HG03457 (cell line): ENCODE data around the gene USP17L10.
"Not testable (repeated sequence)": the region's sequence is repeated elsewhere in the genome, so short reads cannot be mapped to it uniquely, and the experiment has no call there.

Source experiments
- ATAC-seq: cut with Tn5 transposase; IDR thresholded peaks from one replicate; pipeline ENCODE4 v1.9.1; 2021; ENCODE audit warnings: moderate number of reproducible peaks; ENCODE audit not compliant: unreplicated experiment

USP17L10 gene, protein sequence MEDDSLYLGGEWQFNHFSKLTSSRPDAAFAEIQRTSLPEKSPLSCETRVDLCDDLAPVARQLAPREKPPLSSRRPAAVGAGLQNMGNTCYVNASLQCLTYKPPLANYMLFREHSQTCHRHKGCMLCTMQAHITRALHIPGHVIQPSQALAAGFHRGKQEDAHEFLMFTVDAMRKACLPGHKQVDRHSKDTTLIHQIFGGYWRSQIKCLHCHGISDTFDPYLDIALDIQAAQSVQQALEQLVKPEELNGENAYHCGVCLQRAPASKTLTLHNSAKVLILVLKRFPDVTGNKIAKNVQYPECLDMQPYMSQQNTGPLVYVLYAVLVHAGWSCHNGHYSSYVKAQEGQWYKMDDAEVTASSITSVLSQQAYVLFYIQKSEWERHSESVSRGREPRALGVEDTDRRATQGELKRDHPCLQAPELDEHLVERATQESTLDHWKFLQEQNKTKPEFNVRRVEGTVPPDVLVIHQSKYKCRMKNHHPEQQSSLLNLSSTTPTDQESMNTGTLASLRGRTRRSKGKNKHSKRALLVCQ

DNA sequence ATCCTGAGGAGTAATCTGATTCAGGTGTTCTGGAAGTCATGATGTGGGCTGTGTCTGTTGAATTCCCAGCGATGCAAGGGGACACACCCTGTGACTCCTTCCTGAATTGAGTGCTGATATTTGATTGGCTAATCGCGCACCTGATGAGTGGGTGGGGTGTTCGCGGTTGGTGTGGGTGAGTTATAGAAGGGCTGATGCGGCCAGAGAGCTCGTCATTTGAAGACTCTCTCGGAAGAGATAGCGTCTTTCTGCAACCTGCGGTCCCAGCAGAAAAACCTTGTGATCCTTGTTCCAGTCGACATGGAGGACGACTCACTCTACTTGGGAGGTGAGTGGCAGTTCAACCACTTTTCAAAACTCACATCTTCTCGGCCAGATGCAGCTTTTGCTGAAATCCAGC lies at the start of gene USP17L10:
USP17L10 (plus strand) TSS at position 301 of the 400 bp plus-strand sequence; CDS start at position 301, 0 bp downstream.
- ATAC-seq, result not testable (repeated sequence)

DNA sequence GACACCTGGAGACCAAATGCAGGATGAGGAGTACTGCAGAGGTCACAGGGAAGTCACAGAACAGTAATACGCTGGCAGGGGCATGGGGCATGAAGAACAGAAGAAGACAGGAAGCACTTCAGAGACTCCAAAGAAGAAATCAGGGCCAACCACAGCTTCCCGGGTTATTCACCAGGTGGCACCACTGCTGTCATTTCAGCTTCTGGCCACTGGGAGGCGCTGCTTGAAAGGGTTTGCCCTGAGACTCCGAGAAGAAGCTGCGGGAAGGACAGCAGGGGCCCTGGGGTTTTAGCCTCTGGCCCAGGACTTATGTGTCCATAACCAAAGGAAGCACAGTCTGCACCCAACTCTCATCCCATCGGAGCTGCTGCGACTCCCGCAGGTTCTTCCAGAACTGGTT lies 44.5 kb upstream of the USP17L10 start:
- ATAC-seq, result not testable (repeated sequence)

DNA sequence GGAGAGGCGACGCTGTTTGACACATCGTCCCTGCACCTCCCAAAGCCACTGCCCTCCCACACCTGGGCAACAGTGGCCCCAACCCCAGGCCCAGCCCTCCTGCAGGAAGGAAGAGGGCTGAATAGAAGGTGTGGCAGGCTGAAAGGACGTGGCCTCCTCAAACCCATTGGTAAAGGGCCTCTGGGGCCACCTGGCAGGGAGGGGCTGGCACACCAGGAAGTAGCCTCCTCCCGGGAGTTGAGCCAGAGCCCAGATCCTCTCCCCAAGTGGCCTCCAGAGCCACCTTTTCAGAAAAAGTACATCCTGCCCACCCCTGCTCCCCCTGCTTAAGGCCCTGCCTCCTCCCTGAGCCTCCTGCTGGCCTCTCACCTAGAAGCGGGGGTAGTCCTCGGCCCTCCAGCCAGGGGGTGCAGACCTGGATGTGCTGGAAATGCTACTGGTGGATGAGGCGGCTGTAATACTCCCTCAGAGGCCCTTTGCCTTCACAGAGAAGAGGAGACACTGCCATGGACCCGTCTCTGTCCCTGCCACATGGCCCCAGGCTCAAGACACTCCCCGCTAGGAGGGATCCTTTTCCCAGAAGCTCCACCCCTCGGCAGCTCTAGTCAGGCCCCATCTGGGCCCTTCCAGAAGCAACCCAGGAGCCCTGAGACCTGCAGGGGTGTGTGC lies 40.5 kb upstream of the USP17L10 start, which contains the start of gene FAM90A26:
FAM90A26 (plus strand) TSS at position 619 of the 669 bp plus-strand sequence. CDS start 2,764 bp downstream, outside the sequence.
- not testable (repeated sequence) for ATAC-seq

DNA sequence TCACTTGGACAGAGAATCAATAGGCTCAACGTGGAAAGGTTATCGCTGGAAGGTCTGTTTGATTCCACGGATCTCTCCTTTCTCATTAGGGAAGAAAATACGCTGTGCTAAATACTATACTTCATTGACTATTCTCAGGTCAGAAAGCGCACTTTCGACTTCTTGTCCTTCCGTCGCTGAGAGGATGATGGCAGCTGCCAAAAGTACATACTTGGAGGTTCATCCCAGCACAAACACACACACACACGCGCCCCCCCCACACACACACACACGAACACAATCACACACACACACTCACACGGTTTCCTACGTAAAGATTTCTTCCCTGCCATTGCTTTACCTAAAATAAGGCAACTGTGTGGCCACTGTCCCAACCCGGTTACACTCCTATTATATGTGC lies 4.2 kb downstream of the USP17L10 start:
- ATAC-seq, result not testable (repeated sequence)

DNA sequence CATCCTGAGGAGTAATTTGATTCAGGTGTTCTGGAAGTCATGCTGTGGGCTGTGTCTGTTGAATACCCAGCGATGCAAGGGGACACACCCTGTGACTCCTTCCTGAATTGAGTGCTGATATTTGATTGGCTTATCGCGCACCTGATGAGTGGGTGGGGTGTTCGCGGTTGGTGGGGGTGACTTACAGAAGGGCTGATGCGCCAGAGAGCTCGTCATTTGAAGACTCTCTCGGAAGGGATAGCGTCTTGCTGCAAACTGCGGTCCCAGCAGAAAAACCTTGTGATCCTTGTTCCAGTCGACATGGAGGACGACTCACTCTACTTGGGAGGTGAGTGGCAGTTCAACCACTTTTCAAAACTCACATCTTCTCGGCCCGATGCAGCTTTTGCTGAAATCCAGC lies 4.6 kb downstream of the USP17L10 start, which contains the start of gene USP17L11:
USP17L11 (plus strand) TSS at position 301 of the 400 bp plus-strand sequence; CDS start at position 301, 0 bp downstream.
- not testable (repeated sequence) for ATAC-seq

DNA sequence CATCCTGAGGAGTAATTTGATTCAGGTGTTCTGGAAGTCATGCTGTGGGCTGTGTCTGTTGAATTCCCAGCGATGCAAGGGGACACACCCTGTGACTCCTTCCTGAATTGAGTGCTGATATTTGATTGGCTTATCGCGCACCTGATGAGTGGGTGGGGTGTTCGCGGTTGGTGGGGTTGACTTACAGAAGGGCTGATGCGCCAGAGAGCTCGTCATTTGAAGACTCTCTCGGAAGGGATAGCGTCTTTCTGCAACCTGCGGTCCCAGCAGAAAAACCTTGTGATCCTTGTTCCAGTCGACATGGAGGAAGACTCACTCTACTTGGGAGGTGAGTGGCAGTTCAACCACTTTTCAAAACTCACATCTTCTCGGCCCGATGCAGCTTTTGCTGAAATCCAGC lies 9.4 kb downstream of the USP17L10 start, which contains the start of gene USP17L12:
USP17L12 (plus strand) TSS at position 301 of the 400 bp plus-strand sequence; CDS start at position 301, 0 bp downstream.
- ATAC-seq, result not testable (repeated sequence)

DNA sequence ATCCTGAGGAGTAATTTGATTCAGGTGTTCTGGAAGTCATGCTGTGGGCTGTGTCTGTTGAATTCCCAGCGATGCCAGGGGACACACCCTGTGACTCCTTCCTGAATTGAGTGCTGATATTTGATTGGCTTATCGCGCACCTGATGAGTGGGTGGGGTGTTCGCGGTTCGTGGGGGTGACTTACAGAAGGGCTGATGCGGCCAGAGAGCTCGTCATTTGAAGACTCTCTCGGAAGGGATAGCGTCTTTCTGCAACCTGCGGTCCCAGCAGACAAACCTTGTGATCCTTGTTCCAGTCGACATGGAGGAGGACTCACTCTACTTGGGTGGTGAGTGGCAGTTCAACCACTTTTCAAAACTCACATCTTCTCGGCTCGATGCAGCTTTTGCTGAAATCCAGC lies 14.1 kb downstream of the USP17L10 start, which contains the start of gene USP17L13:
USP17L13 (plus strand) TSS at position 301 of the 400 bp plus-strand sequence; CDS start at position 301, 0 bp downstream.
- not testable (repeated sequence) for ATAC-seq

DNA sequence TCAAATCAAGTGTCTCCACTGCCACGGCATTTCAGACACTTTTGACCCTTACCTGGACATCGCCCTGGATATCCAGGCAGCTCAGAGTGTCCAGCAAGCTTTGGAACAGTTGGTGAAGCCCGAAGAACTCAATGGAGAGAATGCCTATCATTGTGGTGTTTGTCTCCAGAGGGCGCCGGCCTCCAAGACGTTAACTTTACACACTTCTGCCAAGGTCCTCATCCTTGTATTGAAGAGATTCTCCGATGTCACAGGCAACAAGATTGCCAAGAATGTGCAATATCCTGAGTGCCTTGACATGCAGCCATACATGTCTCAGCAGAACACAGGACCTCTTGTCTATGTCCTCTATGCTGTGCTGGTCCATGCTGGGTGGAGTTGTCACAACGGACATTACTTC lies 19.8 kb downstream of the USP17L10 start:
- not testable (repeated sequence) for ATAC-seq

DNA sequence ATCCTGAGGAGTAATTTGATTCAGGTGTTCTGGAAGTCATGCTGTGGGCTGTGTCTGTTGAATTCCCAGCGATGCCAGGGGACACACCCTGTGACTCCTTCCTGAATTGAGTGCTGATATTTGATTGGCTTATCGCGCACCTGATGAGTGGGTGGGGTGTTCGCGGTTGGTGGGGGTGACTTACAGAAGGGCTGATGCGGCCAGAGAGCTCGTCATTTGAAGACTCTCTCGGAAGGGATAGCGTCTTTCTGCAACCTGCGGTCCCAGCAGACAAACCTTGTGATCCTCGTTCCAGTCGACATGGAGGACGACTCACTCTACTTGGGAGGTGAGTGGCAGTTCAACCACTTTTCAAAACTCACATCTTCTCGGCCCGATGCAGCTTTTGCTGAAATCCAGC lies 23.6 kb downstream of the USP17L10 start, which contains the start of gene USP17L15:
USP17L15 (plus strand) TSS at position 301 of the 400 bp plus-strand sequence; CDS start at position 301, 0 bp downstream.
- not testable (repeated sequence) for ATAC-seq

DNA sequence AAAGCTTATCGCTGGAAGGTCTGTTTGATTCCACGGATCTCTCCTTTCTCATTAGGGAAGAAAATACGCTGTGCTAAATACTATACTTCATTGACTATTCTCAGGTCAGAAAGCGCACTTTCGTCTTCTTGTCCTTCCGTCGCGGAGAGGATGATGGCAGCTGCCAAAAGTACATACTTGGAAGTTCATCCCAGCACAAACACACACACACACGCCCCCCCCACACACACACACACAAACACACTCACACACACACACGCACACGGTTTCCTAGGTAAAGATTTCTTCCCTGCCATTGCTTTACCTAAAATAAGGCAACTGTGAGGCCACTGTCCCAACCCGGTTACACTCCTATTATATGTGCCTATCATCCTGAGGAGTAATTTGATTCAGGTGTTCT lies 28.0 kb downstream of the USP17L10 start:
- ATAC-seq, result not testable (repeated sequence)

DNA sequence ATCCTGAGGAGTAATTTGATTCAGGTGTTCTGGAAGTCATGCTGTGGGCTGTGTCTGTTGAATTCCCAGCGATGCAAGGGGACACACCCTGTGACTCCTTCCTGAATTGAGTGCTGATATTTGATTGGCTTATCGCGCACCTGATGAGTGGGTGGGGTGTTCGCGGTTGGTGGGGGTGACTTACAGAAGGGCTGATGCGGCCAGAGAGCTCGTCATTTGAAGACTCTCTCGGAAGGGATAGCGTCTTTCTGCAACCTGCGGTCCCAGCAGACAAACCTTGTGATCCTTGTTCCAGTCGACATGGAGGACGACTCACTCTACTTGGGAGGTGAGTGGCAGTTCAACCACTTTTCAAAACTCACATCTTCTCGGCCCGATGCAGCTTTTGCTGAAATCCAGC lies 33.1 kb downstream of the USP17L10 start, which contains the start of gene USP17L17:
USP17L17 (plus strand) TSS at position 301 of the 400 bp plus-strand sequence; CDS start at position 301, 0 bp downstream.
- ATAC-seq, result not testable (repeated sequence)

DNA sequence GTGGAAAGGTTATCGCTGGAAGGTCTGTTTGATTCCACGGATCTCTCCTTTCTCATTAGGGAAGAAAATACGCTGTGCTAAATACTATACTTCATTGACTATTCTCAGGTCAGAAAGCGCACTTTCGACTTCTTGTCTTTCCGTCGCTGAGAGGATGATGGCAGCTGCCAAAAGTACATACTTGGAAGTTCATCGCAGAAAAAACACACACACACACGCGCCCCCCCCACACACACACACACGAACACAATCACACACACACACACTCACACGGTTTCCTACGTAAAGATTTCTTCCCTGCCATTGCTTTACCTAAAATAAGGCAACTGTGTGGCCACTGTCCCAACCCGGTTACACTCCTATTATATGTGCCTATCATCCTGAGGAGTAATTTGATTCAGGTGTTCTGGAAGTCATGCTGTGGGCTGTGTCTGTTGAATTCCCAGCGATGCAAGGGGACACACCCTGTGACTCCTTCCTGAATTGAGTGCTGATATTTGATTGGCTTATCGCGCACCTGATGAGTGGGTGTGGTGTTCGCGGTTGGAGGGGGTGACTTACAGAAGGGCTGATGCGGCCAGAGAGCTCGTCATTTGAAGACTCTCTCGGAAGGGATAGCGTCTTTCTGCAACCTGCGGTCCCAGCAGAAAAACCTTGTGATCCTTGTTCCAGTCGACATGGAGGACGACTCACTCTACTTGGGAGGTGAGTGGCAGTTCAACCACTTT lies 37.7 kb downstream of the USP17L10 start, which contains the start of gene USP17L18:
USP17L18 (plus strand) TSS at position 678 of the 728 bp plus-strand sequence; CDS start at position 678, 0 bp downstream.
- not testable (repeated sequence) for ATAC-seq

DNA sequence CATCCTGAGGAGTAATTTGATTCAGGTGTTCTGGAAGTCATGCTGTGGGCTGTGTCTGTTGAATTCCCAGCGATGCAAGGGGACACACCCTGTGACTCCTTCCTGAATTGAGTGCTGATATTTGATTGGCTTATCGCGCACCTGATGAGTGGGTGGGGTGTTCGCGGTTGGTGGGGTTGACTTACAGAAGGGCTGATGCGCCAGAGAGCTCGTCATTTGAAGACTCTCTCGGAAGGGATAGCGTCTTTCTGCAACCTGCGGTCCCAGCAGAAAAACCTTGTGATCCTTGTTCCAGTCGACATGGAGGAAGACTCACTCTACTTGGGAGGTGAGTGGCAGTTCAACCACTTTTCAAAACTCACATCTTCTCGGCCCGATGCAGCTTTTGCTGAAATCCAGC lies 42.6 kb downstream of the USP17L10 start, which contains the start of gene USP17L19:
USP17L19 (plus strand) TSS at position 301 of the 400 bp plus-strand sequence; CDS start at position 301, 0 bp downstream.
- not testable (repeated sequence) for ATAC-seq

DNA sequence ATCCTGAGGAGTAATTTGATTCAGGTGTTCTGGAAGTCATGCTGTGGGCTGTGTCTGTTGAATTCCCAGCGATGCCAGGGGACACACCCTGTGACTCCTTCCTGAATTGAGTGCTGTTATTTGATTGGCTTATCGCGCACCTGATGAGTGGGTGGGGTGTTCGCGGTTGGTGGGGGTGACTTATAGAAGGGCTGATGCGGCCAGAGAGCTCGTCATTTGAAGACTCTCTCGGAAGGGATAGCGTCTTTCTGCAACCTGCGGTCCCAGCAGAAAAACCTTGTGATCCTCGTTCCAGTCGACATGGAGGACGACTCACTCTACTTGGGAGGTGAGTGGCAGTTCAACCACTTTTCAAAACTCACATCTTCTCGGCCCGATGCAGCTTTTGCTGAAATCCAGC lies 47.4 kb downstream of the USP17L10 start, which contains the start of gene USP17L20:
USP17L20 (plus strand) TSS at position 301 of the 400 bp plus-strand sequence; CDS start at position 301, 0 bp downstream.
- ATAC-seq, result not testable (repeated sequence)
